ENCODE measurements around the gene ARHGAP1.

GRCh38 chr11:46696212-46696558 lies 4.2 kb downstream of the ARHGAP1 start:
- TF ChIP-seq CTCF (IDR thresholded peaks at IDR 0.05): no peak
- TF ChIP-seq POLR2A (IDR thresholded peaks at IDR 0.05): no peak

All from thyroid gland (tissue), 4 donors.